ENCODE data around the gene PSMB9. TPM values are rescaled to one million over a fixed set of nuclear protein-coding genes. Genes with fewer than 3 reads are reported as not detected.

The PSMB9 gene
- total RNA-seq, 1 donor = 59.6 TPM

- no peak for TF ChIP-seq CTCF (IDR thresholded peaks at IDR 0.05; ENCODE audit: insufficient read depth, low read depth, low read length)
- H3K4me3 ChIP-seq (ENCODE audit: low read depth, low read length) = peak overlapping the region; percentile 84
- DNase-seq (ENCODE audit: low read depth) = peak; percentile 93
Measured at GRCh38 chr6:32894085-32895005, 40.4 kb downstream of the PSMB9 start.

- no peak for DNase-seq (ENCODE audit: low read depth)
- TF ChIP-seq CTCF (IDR thresholded peaks at IDR 0.05; ENCODE audit: insufficient read depth, low read depth, low read length) = no peak
- peak overlapping the region; percentile 84 for H3K4me3 ChIP-seq (ENCODE audit: low read depth, low read length)
Measured at GRCh38 chr6:32895006-32895345, 41.0 kb downstream of the PSMB9 start.

GRCh38 chr6:32903952-32904351 lies 50.0 kb downstream of the PSMB9 start:
- TF ChIP-seq CTCF (IDR thresholded peaks at IDR 0.05; ENCODE audit: insufficient read depth, low read depth, low read length) = no peak
- DNase-seq (ENCODE audit: low read depth) = no peak

GRCh38 chr6:32905078-32905477 lies 51.1 kb downstream of the PSMB9 start:
- no peak for DNase-seq (ENCODE audit: low read depth)
- H3K4me3 ChIP-seq (ENCODE audit: low read depth, low read length) = no peak overlapping the region
- no peak for TF ChIP-seq CTCF (IDR thresholded peaks at IDR 0.05; ENCODE audit: insufficient read depth, low read depth, low read length)

More at GRCh38 chr6:32903952-32904351, 50.0 kb downstream of the PSMB9 start:
- H3K4me3 ChIP-seq (ENCODE audit: low read depth, low read length) = no peak overlapping the region

- TF ChIP-seq CTCF (IDR thresholded peaks at IDR 0.05; ENCODE audit: insufficient read depth, low read depth, low read length) = no peak
- no peak overlapping the region for H3K4me3 ChIP-seq (ENCODE audit: low read depth, low read length)
- peak; percentile 11 for DNase-seq (ENCODE audit: low read depth)
Measured at GRCh38 chr6:32906539-32906938, 52.5 kb downstream of the PSMB9 start.

GRCh38 chr6:32908897-32909296 lies 54.9 kb downstream of the PSMB9 start:
- H3K4me3 ChIP-seq (ENCODE audit: low read depth, low read length) = no peak overlapping the region
- TF ChIP-seq CTCF (IDR thresholded peaks at IDR 0.05; ENCODE audit: insufficient read depth, low read depth, low read length) = no peak
- no peak for DNase-seq (ENCODE audit: low read depth)

Small RNA genes within 50 kb of the gene (small RNA-seq; reads per million reads assigned to genes)
- not detected for gene HLA-Z

Other genes with a start within 250 kb of the PSMB9 start
- not detected in 2 replicates for gene HLA-DQA1, start 216.8 kb upstream of the PSMB9 start, total RNA-seq
- gene HLA-DQB1, start 187.5 kb upstream of the PSMB9 start, total RNA-seq = not detected in 2 replicates
- not detected in 2 replicates for gene HLA-DQA2, start 112.8 kb upstream of the PSMB9 start, total RNA-seq
- not detected in 2 replicates for gene HLA-DQB2, start 90.7 kb upstream of the PSMB9 start, total RNA-seq
- 0.32 and 0.43 TPM in 2 replicates for gene HLA-DOB, start 37.2 kb upstream of the PSMB9 start, total RNA-seq
- 20.6 and 33.7 TPM in 2 replicates for gene TAP2, start 15.5 kb upstream of the PSMB9 start, total RNA-seq
- gene PSMB8, start 10.1 kb upstream of the PSMB9 start, total RNA-seq = 72.5 and 78.2 TPM in 2 replicates
- 70.5 and 122 TPM in 2 replicates for gene TAP1, start 488 bp upstream of the PSMB9 start, total RNA-seq
- 1.7 TPM in 1 of 2 replicates, not detected in the other for gene HLA-DMB, start 86.8 kb downstream of the PSMB9 start, total RNA-seq
- gene HLA-DMA, start 98.9 kb downstream of the PSMB9 start, total RNA-seq = 1.9 and 3.5 TPM in 2 replicates
- gene BRD2, start 114.4 kb downstream of the PSMB9 start, total RNA-seq = 126 and 146 TPM in 2 replicates
- not detected in 2 replicates for gene HLA-DOA, start 155.4 kb downstream of the PSMB9 start, total RNA-seq
- gene HLA-DPA1, start 219.5 kb downstream of the PSMB9 start, total RNA-seq = 0.43 and 0.97 TPM in 2 replicates
- gene HLA-DPB1, start 221.8 kb downstream of the PSMB9 start, total RNA-seq = 5.5 and 9.1 TPM in 2 replicates